Stimulated activated naive CD4-positive, alpha-beta T cell treated with Interleukin-2 at 50 U/mL for 16 hours (primary cell): ENCODE results near the gene SPG11.
A peak's percentile ranks its signal among the peaks of the same experiment; 100 is the strongest.
"Not testable (repeated sequence)": the region's sequence is repeated elsewhere in the genome, so short reads cannot be mapped to it uniquely, and the experiment has no call there.

ENCODE experiments used
- DNase-seq: peaks from one replicate; lab custom pipeline; 2025; lab: John Stamatoyannopoulos, UW

SPG11 gene

DNA sequence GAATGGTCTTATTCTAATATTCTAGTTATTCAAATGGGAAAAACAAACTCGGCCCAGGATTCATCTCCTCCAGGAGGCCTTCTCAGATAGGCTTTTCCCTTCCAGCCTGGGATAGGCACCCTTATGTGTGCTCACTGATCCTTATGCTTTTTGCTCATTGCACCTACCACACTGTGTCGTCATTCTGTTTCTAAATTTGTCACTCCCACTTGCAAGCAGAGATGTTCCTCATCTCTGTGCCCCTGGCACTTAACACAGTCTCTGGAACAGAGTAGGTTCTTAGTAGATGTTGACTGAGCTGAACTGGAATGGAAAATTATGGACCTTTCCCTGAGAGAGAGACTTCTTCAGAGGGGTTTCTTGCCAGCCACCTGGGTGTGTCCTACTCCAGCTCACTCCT, 18.7 kb upstream of the SPG11 start:
- no peak for DNase-seq

DNA sequence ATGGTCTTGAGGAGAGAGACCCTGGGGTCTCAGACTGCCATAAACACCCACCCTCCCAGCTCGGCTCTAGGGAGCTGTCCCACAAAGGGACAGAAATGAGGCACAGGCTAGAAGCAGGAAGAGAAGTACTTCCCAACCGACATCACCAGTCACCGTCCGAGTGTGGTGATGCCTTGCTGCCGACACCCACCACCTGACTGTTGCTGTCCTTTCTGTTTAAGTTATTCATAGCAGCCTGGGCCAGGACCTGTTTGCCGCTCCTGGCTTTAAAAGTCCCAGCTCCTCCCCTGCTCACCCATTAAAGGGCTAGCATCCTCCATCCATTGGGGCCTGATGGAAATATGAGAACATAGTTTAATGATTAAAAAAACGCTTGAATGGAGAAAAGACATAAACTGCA, 13.2 kb upstream of the SPG11 start:
- DNase-seq = no peak

DNA sequence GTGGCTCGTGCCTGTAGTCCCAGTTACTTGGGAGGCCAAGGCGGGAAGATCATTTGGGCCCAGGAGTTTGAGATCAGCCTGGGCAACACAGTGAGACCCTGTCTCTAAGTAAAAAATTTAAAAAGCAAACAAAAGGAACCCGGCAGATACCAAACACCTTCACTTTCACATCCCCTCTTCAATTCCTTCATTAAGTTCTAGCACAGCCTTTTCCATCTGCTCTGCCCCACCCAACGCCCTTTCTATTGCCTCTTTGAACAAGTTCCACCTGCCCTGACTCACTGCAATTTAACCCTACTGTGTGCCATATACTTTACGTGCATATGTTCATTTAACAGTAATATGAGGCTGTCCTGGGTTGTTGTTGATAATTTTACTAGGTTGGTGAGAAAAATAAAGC, 12.4 kb upstream of the SPG11 start:
- no peak for DNase-seq

DNA sequence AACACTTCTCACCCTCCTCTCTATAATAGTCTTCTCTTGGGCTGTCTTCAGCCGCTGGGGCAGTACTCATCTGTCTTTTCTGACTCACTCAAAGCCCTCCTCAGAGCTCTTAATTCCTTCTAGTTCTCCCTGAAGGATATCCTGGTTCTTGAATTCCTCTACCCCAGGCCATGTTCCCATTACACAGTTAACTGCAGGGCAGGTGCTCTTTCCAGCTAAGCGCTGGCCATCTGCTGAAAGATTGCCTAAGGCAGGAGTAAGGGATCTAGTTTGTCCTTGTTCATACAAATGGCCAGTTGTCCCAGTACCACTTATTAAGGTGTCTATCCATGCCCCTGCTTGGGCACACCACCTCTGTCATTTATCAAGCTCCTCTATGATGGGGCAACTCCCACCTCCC, 10.2 kb upstream of the SPG11 start:
- no peak for DNase-seq

DNA sequence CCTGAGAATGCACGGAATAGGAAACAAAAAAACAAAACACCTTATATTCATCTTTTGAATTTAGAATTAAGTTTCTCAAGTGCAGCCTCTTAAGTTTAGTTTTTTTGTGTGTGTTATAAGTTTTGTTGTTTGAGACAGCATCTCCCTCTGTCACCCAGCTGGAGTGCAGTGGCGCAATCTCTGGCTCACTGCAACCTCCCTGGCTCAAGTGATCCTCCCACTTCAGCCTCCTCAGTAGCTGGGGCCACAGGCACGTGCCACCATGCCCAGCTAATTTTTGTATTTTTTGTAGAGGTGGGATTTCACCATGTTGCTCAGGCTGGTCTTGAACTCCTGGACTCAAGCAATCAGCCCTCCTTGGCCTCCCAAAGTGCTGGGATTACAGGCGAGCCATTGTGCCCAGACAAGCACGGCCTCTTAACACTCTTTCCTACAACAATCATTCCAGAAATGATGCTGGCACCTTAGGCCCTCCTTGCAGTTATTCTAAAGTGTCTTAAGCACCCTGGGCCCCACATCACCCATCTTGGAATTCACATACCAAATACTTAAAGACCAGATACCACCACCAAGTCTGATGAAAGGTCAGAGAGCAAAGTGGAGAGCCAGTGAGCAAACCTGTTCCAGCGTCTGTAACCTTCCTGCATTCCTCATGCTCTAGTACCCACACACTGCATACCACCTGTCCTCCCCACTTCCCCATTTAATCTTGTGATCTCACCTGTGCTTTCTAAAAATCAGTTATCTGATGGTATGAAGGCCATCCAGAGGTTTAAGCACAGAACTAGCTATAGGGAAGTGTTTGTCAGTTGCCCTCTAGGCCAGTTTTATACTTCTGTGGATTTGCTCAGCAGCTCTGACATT, 6.9 kb upstream of the SPG11 start:
- DNase-seq = no peak

DNA sequence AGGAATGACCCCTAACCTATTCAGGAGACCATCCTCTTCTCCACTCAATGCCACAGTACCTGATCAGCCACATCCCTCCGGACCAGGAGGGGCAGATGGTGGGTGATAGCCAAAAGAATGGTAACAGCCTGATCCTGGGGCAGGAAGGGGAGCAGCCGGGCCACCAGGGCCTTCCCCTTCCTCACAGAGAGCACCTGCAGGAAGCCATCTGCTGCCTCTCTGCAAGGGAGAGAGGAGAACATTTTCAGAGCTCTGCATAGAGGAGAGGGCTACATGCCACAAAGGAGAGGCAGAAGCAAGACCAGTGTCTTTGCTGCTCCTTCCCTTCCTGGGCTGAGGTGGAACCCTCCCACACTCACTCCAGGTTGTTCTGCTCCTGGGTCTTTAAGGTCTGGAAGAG, 5.5 kb upstream of the SPG11 start:
- no peak for DNase-seq

DNA sequence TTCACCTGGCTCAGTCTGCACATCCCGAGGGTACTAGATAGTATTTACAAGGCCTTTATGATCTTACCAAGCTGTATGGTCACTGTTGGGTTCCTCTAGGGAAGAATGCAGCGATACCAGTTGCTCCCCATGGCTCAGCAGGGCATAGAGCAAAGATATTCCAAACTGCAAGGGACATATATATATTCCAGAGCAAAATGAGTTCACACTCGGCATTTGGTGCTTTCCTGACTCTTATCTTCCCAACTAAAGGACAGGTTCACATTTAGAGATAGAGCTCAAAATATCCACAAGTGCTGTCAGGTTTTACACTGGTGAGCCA, 3.5 kb upstream of the SPG11 start:
- DNase-seq = no peak

DNA sequence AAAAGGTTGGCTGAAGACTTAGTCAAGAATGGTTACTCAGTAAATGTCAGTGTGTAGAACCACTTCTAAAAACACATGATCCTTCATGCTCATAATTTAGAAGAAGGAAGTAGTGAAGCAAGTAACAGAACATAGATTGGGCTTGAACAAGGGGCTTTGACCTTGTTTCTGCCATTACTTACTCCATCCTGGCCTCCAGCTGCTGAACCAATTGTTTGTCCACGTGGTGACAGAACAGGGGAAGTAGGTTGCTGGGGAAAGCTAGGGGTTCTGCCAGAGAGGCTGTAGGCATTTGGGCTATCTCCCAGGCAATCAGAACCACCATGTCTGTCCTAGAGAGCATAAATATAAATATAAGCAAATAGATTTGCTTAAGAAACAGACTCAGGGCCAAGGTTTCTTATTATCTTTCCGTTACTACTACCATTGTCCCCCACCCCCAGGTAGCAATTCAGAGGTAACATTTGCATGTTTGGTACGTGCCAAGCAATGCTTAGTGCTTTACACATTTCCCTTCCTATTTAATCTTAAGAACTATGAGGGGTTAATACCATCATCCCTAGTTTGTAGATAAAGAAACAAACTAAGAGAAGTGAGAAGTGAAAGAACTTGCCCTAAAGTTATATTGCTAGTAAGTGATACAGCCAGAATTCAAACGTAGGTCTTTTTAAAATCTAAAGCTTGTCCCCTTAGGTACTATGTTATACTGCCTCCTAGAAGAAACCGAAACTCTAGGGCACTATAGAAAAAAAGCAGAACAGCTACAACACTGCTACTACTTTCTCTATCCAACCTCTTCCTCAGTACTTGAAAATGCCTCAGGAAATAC, 3.0 kb upstream of the SPG11 start:
- no peak for DNase-seq

DNA sequence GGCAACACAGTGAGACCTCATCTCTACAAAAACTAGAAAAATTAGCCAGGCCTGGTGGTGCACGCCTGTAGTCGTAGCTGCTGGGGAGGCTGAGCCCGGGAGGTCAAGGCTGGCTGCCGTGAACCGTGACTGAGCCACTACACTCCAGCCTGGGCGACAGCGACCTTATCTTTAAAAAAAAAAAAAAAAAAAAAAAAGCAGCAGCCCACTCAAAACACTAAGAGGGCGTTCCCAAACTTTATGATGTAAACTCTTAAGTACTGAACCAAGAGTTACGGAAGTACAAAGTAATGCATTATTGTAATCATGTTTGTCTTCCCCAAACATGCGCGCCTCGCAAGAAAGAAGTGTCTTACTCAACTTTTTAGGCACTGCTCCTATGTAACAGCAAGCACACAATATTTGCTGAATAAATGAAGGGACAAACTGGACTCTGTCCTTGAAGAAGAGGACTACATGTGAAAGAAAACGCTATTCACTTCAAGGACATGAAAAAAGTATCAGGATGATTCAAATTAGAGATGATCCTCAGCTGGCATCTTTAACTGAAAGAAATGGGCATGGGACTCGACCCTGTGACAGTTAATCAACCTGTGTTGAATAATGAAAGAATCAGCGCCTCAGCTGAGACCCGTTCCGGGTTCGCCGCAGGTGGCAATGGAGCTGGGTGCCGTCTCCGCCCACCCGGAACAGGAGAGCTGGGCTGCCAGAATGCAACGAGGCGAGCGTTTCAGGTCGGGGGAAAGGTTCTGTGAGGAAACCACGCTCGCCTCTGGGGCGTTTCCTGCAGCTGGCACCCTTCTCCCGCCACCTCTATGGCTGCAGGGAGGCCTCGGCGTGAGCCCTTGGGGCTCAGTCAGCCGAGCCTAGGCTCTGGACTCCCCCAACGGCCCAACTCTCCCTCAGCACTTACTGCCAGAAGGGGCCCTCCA, 718 bp downstream of the SPG11 start:
- peak; percentile 82 for DNase-seq

DNA sequence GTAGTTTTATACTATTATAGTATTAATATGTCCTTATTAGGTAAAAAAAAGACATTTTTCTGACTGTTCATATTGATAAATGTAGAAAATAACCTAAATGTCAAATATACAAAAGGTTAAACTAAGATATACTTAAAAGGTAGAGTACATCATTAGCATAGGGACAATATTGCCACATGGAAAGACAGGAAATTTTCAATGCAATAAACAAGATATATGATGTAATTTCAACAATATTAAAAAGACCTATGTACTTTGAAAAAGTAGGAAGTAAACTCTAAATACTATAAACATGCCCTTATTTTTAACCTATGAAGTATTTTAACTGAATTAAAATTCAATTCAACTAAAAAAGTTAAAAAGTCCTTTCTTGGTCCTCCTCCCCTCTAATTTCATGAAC, 1.9 kb downstream of the SPG11 start:
- no peak for DNase-seq

DNA sequence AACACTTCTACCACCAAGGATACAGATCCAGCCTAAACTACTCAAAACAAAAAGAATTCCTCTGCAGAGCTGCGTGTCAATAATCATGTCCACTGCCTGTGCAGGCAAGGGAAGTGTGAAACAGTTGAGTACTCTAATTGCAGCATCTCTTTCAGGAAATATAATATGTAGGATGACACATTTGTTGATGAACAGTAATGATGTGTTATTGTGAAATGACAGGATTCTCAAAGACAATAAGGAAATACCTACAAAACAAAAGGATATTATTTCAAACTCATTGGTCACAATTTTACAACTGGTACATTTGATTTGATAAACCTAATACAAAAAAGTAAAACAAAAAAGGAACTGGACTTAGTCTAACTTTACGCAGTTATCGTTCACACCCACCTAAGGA, 4.4 kb downstream of the SPG11 start:
- no peak for DNase-seq

DNA sequence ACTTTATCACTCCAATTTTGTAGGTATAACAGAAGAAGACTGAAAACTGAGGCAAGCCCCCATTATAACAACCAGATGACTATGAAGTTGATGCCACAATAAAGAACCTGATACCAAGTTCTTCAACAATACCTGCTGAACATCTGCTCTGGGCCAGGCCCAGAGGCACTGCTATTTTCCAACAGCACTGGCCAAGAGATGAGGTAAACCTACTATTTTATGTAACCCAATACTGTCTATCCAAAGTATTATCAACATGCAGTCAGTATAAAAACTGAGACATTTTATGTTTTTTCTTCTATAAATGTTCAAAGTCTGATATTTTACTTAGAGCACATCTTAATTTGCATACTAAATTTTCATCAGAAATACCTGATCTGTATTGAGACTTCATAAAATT, 6.1 kb downstream of the SPG11 start:
- DNase-seq = no peak

DNA sequence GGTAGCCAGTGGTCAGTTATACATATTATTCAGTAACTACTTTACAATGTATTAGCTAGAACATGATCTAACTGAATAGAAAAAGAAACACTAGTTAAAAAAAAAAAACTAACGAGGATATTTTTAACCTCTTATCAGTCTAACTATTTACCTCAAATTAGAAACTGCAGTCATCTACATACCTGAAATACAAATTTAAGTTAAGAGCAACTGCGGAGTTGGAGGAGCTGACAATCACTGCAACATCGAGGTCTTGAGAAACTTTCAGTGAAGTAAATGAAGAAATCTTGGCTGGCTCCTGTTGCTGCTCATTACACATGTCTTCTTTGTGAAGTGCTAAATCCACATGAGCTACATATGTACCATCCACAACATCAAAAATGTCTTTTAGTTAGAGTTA, 6.5 kb downstream of the SPG11 start:
- no peak for DNase-seq

DNA sequence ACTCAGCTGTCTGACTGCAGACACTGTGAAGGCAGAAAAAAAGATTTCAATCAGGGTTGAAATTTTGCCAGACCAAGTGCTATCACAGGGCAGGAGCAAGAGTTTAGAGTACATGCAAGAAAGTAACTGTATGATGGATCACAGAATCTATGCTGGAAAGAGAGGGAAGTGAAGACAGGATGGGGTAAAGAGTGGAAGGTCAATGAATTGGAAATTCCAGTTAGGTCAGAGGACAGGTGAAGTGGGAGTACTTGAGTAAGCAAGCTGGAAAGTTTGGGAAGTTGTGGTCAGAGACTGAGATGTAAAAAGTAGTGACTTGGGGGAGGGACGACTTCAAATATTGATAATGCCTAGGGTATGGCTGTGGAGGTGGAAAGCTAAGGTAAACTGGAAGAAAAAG, 7.2 kb downstream of the SPG11 start:
- DNase-seq = no peak

DNA sequence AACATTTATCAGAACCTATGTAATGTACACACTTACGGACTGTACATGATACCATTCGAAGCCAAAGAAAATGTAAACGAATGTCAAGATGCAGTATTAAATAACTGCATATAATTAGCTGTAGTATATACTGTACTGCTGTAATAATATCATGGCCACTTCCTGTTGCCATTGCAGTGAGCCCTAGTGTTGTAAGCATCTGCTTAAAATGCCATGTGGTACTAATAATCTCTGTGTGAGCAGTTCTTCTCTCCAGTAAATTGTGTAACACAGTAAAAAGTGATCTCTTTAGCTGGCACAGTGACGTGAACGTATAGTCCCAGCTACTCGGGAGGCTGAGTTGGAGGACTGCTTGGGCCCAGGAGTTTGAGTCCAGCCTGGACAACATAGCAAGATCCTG, 8.6 kb downstream of the SPG11 start:
- DNase-seq = no peak

DNA sequence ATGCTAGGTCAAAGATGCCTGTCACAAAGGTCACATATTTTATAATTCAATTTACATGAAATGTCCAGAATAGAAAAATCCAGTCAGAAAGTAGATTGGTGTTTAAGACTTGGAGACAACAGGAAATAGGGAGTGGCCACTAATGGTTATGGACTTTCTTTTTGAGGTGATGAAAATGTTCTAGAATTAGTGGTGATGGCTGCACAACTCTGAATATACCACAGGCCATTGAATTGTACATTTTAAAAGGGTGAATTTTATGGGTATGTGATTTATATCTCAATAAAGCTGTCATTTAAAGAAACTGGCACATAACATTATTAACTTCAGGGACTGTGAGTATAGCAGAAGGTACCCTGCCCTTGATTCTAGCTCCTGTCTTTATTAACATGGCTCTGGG, 15.8 kb downstream of the SPG11 start:
- DNase-seq = no peak

DNA sequence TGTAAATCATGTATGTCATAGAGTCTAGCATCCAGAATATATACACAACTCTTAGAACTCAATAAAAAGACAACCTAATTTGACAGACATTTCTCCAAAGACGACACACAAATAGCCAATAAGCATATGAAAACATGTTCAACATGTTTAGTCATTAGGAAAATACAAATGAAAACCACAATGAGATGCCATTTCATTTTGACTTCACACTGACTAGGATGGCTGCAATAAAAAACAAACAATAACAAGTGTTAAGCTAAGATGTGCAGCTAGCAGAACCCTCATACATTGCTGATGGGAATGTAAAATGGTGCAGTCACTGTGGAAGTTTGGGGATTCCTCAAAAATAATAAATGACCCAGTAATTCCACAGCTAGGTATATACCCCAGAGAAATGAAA, 16.4 kb downstream of the SPG11 start:
- no peak for DNase-seq

DNA sequence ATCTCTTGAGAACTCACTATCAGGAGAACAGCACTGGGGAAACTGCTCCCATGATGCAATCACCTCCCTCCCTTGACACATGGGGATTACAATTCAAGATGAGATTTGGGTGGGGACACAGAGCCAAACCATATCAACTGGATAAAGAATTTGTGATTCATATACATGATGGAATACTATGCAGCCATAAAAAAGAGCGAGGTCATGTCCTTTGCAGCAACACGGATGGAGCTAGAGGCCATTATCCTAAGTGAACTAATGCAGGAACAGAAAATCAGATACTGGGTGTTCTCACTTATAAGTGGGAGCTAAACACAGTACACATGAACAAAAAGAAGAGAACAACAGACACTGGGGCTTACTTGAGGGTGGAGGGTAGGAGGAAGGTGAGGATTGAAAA, 17.0 kb downstream of the SPG11 start:
- DNase-seq = no peak

DNA sequence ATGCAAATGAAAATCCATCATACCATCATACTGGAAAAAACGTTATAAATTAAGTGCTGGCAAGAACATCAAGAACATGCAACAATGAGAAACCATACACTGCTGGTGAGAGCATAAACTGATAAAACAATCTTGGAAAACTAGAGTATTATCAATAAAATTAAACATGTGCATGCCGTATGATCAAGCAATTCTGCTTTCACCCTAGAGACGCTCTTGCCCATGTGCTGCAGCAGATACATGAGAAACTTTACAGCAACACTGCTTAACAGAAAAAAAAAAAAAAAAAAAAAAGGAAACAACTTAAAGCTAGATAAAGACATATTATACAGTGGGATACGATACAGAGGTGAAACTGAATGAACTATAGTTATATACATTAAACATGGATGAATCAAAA, 21.8 kb downstream of the SPG11 start:
- no peak for DNase-seq

DNA sequence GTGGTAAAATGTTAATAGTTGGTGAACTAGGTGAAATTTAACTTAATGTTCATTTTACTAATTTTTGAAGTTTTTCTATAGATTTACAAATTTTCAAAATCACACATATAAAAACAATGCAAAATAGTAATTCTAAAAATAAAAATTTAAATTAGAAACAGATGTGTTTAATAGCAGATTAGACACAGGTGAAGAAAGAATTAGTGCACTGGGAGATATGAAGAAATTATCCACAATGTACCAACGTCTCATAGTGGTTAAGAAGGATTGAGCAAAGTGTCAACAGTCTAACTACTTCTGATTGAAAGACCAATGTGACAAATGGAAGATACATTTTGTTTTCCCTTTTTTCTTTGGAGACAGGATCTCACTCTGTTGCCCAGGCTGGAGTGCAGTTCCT, 26.5 kb downstream of the SPG11 start:
- DNase-seq = no peak

DNA sequence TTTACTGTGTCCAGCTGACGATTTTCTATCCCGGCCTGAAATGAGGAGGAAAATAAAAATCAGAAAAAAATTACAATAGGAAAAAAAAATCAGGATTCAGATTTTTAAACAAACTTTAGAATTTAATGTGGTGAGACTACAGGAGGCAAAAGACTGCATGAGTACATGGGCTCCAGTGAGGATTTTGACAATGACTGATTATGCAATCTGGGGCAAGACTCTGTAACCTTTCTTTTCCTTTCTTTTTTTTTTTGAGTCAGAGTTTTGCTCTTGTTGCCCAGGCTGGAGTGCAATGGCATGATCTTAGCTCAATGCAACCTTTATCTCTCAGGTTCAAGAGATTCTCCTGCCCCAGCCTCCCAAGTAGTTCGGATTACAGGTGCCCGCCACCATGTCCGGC, 29.9 kb downstream of the SPG11 start:
- DNase-seq = no peak

DNA sequence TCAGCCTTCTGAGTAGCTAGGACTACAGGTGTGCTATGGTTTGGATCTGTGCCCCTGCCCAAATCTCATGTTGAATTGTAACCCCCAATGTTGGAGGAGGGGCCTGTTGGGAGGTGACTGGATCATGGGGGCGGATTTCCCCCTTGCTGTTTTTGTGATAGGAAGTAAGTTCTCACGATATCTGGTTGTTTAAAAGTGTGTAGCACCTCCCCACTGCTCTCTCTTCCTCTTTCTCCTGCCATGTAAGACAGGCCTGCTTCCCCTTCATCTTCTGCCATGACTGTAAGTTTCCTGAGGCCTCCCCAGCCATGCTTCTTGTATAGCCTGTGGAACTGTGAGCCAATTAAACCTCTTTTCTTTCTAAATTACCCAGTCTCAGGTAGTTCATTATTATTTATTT, 38.2 kb downstream of the SPG11 start:
- not testable (repeated sequence) for DNase-seq

DNA sequence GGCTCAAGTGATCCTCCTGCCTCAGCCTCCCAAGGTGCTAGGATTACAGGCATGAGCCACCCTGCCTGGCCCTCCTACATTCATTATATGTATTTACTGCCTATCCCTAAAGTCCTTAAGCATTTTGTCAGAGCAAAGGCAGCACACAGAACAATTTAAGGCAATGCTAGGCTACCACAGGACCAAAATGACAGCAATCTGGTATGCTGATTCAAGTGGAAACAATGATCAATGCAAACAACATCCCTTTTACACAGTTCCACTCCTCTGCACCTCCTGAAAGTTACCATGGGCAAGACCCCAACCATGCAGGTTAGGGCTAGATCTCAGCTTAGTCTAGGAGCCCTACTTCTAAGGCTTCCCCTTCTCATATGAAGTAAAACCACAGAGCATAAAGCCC, 40.3 kb downstream of the SPG11 start:
- DNase-seq = no peak
